GM18858 (cell line): ENCODE data around the gene SLCO3A1.

Source experiments
- ATAC-seq: cut with Tn5 transposase; IDR thresholded peaks from one replicate; pipeline ENCODE4 v1.9.1; 2021; ENCODE audit not compliant: unreplicated experiment

Gene SLCO3A1

DNA sequence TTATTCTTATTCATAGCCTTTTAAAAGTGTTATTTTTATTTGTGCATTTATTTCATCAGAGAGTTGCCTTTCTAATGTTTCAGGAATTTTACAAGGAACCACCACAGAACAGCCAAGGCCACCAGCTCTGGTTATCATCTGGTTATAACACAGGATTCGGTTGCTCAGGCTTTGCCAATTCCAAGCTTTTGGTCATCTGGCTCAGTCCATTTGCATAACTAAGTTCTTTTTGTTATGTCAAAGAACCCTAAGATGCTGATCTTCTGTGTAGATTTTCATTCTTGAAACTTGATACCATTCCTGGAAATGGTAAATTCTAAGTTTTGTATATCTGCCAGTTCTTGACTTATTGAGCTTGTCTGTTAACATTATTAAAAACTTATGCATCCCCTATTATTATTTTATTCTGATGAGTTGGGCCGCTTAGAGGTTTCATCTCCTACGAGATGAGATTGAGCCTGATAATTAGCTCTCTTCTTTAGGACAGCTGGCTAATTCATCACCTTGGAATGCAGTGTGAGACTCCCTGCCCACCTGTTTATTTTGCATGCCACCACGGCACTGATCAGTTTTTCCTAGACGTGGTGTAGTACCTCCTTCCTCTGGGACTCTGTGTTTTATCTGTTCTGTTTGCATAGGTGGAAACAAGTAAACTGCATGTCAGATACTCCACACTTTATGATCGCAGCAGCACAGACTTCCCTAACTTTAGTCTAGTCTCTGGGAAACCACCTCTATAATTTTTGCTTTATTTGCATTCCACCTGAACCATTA is 264.8 kb downstream of the SLCO3A1 start:
- no peak for ATAC-seq

DNA sequence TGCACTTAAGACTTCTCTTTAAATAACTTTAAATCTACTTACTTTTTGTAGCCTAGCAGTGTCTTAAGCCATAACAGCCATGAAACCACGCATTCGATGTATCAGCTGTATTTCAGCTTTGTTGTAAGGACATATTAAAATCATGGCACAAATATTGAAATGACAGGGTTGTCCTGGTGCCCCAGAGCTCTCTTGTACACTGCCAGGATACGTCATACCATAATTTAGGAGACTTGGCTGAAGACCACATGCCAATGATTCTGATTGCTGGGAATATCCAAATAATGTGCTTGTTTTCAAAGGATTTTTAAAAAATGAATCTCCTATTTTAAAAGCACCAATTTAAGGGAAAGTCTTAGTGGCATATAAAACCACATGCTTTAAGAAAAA is 265.4 kb downstream of the SLCO3A1 start:
- no peak for ATAC-seq

DNA sequence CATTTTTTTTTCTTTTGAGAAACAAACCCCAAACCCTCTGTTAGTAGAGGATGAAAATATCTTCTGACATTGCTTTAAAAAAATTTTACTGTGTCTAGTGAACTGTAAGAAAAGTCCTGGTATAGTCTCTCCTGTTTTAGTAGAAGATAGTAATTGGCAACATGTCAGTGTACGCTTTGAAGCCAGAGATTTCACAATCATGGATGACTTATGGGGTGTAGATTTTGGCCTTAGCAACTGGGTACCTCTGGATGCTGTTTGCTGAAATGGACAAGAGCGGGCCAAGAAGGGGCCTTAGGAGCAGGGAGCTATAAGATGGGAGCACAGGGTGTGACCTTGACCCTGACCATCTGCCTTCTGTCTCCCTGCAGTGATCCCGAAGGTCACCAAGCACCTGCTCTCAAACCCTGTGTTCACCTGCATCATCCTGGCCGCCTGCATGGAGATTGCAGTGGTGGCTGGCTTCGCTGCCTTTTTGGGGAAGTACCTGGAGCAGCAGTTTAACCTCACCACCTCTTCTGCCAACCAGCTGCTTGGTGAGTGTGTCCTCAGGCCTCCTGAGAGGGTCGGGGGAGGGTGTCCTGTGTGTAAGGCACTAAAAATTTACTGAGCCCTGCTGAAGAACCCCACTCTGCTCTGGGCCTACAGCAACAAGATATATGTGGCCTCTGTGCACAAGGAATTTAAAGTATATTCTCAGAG is 266.7 kb downstream of the SLCO3A1 start:
- no peak for ATAC-seq

DNA sequence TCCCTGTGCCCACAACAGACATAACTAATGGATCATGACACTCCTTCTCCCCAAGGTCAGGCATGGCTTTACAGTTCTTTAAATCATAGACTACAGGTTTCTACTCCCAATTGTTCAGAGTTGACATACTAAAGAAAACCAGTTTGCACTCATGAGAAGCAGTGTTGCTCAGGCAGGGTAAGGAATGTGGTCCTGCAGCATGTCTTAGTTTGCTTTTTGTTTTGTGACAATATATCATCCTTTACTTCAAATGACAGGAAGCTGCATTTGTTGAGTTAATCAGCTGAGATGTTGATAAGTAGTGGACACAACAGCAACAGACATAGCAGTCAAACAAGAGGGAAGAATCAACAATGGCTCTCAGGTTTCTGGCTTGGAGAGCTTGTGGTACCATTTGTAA is 267.5 kb downstream of the SLCO3A1 start:
- no peak for ATAC-seq

DNA sequence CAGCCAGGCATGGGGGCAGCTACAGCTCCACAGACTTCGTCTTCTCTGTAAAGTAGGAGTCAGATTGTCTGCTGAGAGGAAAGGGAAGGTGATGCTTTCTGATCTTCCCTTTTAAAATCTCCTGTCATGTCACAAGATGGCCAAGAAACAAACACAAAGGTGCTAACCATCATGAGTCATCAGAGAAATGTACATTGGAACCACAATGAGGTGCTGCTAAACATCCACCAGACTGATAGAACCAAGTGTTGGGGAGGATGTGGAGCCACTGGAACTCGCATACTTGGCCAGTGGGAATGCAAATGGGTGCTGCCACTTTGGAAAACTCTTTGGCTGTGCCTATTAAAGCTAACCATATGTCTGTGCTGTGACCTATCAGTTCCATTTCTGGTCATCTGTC is 268.8 kb downstream of the SLCO3A1 start:
- no peak for ATAC-seq

DNA sequence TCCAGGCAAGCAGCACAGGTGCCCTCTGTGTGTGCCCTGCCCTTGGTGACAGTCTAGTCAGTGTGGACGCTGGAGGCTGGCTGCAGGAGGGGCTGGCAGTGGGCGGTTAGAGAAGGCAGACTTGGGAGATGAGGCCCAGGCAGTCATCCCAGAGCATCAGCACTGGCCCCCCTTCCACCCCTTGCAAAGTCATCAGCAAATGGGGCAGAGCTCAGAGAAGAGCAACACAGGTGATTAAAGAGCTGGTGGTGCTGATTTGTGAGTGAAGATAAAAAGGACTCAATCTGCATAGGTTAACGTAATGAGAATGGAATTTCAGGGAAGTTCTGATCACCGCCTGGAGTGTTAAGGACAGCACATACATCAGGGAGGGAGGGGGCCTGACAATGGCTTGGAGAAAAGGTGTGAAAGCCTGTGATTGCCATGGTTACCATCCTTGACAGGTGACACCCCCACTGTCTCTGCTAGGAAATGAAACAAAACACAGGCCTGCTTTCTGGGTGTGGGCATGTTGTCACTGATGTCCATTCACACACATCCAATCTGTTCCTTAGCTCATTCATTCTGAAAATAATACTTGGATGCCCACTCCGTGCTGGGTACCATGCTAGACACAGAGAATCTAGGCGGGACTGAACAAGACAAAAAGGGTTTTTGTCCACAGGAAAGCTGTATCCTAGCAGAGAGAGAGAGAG is 270.6 kb downstream of the SLCO3A1 start:
- no peak for ATAC-seq

DNA sequence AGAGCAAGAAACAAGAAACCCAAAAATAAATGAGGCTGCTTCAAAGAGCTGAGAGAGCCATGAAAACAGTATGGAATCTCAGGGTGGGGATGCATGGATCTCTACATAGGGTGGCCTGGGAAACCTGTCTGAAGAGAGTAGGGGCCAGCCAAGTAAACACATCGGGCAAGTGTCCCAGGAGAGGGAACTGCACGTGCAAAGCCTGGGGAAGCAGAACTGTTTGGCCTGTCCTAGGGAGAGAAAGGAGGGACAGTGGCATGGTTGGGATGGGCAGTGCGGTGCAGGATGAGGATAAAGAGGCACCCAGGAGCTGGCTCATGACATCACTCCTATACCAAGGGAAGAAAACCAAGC is 271.1 kb downstream of the SLCO3A1 start:
- ATAC-seq: no peak

DNA sequence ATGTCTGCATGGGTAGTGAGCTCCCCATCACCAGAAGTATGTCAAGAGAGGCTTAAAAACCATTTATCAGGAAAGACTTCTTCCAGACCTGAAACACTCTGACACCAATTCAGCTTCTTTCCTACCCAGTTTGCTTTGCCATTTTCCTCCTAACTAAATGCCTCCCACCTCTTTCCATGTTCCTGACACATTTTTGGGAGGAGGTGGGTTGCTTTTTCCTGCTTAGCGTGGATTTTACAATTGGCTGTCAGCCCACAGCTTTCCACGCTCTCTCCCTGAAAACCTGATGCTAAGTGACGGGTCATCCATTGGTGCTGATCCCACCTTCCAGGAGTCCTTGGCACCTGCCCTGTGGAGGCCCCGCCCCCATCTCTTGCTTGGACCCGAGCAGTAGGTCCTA is 275.3 kb downstream of the SLCO3A1 start:
- ATAC-seq: no peak

DNA sequence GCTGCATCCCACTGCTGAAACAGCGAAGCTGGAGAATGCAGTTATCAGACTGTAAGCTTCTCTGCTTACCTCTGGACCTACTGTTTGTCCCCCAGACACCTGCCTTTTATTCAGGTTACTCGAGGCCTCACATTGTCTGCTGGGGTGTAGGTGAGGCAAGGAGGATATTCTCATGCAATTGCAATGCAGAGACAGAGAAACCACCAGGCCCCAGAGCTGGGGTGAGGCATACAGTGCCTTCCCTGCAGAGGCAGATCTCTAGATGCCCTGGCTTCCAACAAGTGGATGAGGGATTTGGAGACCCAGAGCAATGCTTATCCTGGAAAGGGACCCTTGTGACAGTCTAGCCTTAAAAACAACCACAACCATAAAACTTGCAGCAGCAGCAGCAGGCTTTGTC is 276.7 kb downstream of the SLCO3A1 start:
- no peak for ATAC-seq

DNA sequence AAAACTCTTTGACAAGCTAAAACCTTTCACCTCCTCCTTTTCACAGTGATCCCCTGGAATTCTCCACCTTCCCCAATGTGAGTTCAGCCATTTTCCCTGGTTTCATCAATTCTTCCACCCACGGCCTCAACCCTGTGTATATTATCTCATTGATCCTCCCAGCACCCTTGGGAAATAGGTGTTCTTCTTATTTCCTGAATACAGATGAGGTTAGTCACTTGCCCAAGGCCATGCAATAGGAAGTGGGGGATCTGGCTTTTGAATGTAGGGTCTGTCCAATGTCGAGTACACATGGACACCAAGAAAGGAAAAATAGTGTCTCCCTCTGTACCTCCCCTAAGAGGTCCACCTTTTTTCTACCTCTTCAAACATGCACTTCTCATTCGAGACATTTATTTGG is 277.4 kb downstream of the SLCO3A1 start:
- no peak for ATAC-seq

DNA sequence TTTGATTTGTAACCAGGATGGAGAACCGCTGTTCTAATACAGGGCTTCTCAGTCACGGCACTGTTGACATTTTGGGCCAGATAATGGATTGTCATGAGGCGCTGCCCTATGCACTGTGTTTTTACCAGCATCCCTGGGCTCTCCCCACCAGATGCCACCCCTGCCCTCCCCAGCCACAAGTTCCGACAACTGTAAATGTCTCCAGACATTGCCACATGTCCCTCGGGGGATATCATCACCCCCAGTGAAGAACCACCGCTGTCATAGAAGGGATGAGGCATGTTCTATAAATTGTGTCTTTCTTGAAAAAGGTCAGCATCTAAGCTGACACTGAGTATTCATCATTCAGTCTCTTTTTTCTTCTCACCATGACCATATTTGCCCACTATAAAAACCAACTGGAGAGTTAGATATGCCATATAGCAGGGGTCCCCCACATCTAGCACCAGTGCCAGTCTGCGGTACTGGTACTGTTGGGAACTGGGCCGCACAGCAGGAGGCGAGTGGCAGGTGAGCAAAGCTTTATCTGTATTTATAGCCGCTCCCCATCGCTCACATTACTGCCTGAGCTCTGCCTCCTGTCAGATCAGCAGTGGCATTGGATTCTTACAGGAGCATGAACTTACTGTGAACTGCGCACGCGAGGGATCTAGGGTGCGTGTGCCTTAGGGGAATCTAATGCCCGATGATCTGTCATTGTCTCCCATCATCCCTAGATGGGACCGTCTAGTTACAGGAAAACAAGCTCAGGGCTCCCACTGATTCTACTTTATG is 279.7 kb downstream of the SLCO3A1 start:
- ATAC-seq: no peak

DNA sequence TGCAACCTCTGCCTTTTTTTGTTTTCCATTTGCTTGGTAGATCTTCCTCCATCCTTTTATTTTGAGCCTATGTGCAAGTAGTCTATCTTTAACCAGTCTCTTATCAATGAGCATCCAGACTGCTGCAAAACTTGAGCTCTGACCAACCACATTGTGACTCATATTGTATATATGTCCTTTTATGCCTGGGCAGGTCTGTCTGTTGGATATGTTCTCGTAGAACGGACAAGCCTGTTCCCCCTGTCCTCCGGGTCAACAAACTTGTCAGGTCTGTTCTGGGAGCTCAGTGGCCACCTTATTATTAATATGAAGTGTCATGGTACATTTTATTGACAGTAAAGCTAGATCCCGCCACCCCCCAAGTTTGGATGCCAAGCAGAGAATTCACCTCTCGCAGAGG is 287.3 kb downstream of the SLCO3A1 start:
- ATAC-seq: no peak

DNA sequence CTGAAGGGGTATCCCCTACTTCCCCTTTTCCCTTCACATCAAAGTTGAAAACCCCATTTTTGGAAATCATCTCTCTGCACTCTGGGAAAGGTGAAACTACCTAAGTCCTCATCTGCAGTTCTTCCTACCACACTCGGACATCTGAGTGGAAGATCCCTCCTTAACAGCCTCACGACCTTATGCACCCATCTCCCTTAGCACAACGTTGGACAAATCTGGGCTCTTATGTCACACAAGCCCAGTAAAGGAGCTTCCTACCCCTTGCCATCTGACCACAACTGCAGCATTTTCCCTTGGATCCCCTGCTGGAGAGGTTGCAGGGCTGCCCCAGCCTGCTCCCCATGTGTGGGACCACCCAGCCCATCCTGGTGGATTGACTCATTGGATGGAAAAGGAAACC is 288.1 kb downstream of the SLCO3A1 start:
- ATAC-seq: no peak

DNA sequence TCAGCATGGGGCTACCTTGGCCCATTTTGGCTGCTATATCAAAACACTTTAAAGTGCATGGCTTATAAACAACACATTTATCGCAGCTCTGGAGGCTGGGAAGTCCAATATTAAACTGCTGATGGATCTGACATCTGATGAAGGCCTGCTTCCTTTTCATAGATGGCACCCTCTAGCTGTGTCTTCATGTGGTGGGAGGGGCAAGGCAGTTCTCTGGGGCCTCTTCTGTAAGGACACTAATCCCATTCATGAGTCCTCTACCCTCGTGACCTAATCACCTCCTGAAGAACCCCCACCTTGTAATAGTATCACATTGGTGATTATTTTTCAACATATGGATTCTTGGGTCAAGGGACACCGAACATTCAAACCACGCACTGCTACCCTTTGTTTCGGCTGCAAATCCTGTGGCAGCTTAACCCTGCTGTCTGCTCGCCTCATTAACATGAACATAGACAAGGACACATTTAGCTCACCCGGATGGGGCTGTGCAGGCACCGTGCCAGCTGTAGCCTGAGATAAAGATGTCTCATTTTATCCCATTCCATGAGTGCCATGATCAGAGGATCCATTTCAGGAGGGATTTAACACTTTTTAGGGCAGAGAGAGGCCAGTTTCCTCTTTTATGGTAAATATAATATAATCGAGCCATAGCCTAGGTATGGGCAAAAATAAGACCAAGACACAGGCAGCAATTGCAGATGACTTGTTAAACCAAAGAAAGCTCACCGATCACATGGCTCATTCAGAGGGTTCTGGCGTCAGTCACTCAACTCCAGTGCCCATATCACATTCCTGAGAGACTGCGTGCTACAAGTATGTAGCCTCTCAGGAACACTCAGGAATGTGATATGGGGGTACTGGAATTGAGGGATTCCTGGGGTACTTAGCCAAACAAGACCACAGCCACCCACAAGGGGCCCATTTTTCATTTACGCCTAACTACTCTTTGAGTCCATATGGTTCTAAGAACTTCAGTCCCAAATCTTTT is 289.0 kb downstream of the SLCO3A1 start:
- ATAC-seq: no peak

DNA sequence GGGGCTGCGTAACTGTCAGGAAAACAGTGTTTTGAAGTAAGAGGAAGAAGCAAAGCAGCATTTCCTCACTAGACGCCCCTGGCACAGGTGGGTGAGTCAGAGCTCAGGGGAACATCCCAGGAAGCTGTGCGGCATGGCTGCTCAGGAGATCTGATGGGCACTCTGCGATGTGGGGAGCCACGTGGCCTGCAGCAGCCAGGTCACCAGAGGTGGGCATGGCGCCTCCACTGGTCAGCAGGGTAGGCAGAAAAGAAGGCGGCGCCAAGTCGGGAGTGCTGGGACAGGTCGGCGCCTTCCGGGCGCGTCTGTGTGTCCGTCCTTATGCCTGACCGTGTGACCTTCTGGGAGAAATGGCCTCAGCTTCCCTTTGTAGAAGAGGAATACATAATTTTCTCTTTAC is 290.3 kb downstream of the SLCO3A1 start:
- ATAC-seq: no peak

DNA sequence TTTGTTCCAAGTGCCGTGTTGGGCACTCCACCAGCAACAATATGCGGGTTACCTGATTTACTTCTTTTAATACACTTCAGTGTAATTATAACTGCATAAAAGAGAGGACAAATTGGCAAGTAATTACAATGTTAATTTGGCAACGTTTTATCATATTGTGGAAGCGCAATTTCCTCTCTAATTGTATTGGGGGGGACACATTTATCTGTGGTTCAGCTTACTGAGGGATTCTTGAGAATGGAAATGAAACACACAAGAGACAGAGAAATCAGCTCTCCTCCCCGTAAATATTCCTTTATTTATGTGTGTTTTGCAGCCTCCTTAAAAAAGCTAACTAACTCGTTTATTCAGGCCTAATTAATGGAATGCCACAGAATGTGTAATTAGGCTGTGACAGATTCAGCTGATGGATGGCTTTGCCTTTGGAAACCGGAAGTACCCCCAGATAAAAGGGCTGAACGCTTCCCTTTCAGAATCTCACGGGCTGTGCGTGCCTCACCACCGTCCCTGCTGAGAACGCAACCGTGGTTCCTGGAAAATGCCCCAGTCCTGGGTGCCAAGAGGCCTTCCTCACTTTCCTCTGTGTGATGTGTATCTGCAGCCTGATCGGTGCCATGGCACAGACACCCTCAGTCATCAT is 293.1 kb downstream of the SLCO3A1 start:
- ATAC-seq: no peak

DNA sequence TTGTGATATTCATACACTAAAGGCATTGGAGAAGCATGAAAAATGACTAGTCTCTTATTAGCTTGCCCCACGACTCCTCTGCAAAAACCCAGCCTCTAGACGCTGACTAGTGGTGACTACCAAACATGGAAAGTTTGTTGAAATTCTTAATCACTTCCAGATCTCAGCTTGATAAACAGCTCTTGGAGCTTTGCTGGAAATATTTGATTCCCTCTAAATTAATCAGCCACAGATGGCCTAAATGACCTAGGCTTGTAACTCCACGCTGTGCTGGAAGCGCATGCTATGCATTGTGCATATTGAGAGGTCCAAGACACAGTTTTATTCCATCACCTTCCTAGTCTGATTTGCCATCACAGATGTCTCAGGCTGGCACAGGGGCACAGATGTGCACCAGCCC is 295.5 kb downstream of the SLCO3A1 start:
- ATAC-seq: no peak

DNA sequence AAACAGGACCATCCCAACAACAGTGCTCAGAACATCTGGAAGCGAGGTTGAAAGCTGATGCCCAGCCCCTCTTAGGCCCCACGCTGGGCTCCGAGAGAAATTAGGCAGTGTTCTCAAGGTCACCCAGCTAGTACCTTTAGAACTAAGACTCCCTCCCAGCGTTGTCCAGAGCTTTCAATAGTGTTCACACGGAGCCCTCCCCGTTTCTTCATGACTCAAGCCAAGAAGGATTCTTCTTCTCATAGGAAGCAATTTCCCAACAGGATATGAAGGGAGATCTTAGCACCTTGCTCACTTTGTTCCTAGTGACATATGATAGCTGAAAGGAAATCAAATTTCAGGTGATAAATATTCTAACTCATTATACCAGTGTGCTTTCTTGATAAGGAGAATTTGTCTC is 296.0 kb downstream of the SLCO3A1 start:
- ATAC-seq: no peak

DNA sequence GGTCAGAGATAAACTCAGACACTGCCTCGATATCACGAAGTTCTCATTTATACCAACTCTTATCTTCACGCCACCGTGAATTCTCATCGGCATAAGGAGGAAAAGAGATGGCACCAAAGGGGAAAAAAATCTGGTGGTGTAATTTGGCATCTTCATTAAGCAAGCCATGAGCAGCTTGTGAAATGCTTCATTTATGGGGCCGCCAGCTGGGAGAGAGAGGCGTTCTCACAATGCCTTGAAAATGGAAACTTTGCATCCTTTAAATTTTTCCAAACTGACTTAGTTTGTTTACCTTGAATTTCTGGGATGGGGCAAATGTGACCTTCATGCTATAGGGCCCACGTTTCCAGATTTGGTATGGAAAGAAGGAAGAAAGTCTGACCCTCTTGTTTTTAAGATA is 297.7 kb downstream of the SLCO3A1 start:
- ATAC-seq: no peak

DNA sequence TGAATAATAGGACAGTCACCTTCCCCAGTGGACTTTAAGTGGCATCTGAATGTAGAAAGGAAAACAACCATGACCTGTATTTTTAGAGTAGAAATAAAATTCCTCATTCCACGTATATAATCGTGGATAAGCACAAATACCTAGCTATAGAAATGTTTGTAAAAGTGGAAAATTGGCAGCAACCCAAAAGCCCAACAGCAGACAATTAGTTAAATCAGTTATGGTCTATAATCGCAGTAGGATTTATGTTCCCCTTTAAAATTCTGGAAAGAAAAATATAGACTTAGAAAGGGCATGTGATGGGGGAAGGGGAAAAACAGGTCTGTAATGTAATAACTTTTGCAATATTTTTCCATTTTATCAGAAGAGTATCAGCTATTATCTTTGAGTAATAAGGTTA is 298.2 kb downstream of the SLCO3A1 start:
- no peak for ATAC-seq
